ENCODE measurements around the gene CTRL.

Gene CTRL

DNA sequence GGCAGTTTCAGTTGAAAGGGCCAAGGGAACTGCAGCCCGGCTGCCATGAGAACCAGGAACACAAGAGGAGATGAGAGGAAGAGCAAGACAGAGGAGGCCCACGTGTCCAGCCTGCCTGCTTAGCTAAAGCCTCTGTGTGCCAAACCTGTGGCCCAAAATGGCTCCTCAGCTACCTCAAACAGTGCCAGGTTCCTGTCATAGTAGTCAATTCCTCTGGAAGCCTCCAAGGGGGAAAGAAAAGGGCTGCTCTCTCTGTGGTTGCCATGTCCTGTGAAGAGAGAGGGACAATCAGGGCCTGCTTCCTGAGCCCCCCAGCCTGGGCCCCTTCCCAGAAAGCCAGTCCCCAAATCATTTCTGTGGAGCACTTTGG lies 31.6 kb upstream of the CTRL start:
- no peak for DNase-seq (ENCODE audit: low read depth in 2 of 2)

GRCh38 chr16:67962135-67962534 lies 30.5 kb upstream of the CTRL start:
- DNase-seq (ENCODE audit: low read depth in 2 of 2): no peak

GRCh38 chr16:67961551-67961957 lies 29.9 kb upstream of the CTRL start:
- no peak for DNase-seq (ENCODE audit: low read depth in 2 of 2)

GRCh38 chr16:67959536-67960329 lies 28.1 kb upstream of the CTRL start:
- no peak for DNase-seq (ENCODE audit: low read depth in 2 of 2)

DNA sequence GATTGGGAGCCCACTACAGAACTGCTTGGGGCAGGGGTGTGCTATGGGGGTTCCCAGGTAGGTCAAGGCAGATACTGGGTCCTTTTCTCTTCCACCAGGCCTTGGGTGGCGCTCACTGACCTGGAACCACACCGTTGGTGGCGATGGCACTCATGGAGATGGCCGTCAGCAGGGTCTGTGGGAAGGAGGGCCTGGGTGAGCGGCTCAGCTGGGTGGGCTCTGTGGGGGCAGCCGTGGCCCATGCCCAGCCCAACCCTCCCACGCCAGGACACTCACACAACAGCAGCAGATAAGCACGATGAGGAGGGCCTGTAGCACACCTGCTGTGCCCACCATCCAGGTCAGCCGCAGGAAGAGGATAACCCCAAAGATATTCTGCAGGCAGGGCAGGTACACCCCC lies 26.0 kb upstream of the CTRL start:
- DNase-seq (ENCODE audit: low read depth in 2 of 2): no peak

DNA sequence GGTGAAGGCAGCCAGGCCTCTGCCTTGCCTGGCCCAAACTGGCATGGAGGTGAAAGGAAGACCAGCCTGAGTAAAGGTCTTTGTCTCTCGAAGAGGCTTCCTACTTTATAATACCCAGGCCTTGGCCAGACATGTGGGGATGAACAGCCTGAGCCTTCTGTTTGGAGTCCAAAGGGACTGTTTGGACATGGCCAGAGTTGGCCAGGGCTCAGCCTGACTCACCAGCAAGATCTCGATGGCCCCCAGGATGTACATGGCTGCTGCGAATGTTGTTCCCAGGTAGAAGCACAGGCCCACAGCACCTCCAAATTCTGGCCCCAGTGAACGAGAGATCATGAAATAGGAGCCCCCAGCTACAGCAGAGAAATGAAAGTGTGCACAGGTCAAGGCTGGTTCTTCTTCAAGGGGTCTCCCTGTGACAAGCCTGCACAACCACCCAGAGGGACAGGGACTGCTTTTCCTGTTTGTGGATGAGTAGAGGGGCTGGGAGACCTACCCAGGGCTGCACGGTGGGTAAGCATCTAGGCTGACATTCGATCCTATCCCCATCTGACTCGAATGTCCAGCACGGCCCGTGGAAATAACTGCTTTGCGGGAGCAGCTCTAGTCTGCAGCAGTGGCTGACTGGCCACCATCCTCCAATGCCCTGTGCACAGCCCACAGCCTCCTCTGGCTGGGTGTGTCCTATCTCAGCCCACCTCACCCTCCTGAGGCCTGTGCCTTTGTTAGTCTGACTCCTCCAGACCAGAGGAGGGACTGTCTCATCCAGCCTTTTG lies 22.9 kb upstream of the CTRL start:
- DNase-seq (ENCODE audit: low read depth in 2 of 2): no peak

DNA sequence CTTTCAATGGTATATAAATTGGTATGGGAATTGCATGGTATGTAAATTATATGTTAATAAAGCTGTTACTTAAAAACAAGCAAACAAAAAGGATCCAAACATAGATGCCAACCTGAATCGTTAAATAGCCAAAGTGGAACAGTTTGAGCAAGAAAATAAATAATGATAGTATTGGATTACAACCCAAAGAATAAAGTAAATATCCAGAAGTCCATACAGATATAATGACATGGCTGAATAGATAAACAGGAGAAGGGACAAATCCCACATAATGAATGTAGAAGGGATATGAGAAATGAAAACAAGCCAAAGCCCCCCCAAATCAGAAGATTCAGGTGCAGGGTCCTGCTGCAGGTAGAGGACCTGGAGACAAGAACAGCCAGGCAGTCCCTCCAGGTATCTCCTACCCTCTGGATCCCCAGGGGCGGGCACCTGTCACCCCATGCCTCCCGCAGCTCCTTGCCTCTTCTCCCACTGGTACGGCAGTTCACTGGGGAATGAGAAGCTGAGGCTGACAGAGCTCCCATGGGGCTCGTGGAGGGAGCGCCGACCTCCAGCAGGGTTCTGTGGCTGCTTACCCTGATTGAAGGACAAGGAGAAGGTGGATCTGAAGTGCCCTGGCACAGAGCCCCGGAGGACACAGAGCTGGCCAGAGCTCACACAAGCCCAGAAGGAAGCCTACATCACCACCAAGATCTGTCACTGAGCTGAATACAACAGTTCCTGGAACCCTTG lies 22.1 kb upstream of the CTRL start:
- no peak for DNase-seq (ENCODE audit: low read depth in 2 of 2)

DNA sequence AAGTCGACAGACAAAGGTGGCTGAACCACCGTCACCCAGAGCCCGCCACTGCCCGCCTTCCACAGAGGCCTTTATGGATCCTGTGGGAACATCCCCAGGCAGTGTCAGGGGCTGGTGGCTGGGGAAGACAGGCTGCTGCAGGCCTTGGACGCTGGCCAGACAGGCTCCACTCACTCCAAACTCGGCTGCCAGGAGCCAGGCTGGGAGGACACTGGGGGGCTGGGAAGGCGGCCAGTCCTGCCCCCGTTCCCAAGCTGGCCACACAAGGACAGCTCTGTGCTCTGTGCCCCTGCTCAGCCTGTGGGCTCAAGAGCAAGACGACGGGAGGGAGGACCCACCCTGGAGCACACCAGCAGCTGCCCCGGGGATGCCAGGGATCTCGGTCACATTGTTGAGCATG lies 19.8 kb upstream of the CTRL start:
- no peak for DNase-seq (ENCODE audit: low read depth in 2 of 2)

DNA sequence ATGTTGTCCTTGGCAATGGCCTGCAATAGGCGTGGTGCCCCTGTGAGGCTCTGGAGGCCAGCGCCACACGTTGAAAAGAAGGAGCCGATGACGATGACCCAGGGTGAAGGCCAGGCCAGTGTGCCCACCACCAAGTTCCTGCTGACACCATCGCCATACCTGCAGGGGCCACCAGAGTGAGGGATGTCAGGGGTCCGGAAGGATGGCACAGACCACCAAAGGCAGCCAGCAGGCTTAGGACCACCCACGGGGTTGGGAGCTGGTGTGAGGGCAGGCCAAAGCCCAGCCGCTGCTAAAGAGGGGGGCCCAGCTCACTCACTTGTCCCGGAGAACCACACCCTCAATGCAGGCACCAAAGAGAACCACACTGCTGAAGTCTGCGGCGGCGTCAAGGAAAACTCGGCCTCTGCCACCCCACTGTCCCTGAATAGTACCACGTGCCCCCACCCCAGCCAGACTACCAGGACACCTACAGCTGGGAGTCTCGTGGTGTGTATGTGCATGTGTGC lies 18.7 kb upstream of the CTRL start:
- DNase-seq (ENCODE audit: low read depth in 2 of 2): no peak

GRCh38 chr16:67949645-67950044 lies 18.0 kb upstream of the CTRL start:
- no peak for DNase-seq (ENCODE audit: low read depth in 2 of 2)

GRCh38 chr16:67948015-67948414 lies 16.4 kb upstream of the CTRL start:
- no peak for DNase-seq (ENCODE audit: low read depth in 2 of 2)

- no peak for DNase-seq (ENCODE audit: low read depth in 2 of 2)
Measured at GRCh38 chr16:67946966-67947558, 15.4 kb upstream of the CTRL start.

DNA sequence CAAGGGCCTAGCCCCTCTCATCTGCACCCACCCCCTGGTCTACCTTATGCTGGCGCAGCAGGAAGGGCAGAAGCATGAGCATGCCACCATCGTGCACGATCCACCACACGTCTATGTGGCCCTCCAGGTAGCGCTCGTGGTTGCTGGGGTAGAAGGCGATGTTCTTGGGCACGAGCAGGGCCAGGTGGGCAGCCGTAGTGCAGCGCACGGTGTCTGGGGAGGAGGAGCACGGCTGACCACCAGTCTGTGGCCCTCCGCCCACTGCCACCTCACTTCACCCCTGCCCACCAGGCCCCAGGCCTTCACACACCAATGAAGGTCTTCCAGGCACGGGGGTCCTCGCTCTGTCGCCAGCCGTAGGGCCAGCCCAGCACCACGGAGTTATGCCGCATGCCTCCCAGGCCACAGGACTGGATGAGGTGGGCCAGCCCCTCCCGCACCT lies 14.5 kb upstream of the CTRL start:
- no peak for DNase-seq (ENCODE audit: low read depth in 2 of 2)

DNA sequence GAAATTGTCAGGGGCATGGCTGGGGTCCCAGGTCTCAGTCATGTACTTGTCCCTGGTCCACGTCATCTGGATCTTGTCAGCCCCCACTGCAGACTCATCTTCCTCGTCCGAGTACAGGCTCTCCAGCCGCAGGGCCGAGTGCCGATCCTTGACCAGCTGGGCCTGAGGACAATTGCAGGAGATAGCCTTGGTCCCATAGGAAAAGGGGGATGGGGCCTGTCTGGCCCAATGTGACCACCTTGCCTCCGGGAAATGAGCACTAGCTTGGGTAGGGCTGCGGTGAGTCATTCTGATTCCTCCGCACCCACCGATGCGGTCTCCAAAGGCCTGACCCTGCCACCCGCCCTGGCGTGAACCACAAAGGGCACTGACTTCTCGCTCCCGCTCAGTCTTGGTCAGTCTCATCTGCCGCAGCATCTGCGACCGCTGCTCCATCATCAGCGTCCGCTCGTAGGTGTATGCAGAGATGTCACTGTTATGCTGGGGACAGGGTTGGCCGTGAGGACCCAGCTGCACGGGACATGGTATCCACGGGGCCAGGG lies 13.8 kb upstream of the CTRL start:
- DNase-seq (ENCODE audit: low read depth in 2 of 2): no peak

GRCh38 chr16:67944690-67945391 lies 13.2 kb upstream of the CTRL start:
- no peak for DNase-seq (ENCODE audit: low read depth in 2 of 2)

DNA sequence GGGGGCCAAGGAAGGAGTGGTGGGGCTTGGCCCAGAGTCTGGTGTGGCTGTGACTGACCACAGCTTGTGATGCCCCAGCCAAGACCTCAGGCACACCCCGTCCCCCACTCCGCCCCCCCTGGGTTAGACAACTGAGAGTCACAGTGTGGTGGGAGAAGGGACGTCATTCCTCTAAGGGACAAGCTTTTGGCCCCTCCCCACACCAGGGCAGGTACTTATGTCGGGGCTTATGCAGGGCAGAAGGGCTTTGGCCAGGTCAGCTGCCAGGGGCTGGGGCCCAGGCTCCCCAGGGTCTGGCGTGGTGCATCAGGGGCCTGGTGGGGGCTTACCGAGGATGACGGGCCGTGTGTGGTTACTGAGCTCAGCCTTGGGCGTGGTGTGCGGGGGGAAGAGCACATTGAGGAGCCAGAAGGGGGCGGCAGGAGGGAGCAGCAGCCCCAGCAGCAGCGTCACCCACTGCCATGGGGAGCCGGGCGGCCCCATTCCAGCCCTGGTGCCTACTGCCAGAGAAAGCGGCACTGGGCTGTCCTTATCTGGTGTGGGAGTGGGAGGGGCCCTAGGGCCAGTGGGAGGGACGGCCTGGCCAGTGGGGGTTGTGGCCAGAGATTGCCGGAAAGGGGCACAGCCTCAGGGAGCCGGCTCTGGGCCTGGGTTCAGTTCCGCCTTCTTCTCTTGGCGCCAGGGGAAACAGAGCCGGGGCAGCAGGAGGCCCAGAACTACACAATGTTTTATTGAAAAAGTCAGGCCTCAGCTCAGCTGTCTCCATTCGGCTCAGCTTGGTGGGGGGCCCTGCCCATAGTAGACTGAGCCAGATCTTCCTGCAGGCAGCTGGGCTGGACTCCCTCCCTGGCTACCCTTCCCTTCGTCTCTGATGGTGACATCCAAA lies 12.2 kb upstream of the CTRL start, which contains the start of gene LCAT:
Gene LCAT, minus strand, starts transcription at position 502 of the 886 bp plus-strand sequence. Its CDS starts 19 bp downstream, at position 483.
- DNase-seq (ENCODE audit: low read depth in 2 of 2): no peak

DNA sequence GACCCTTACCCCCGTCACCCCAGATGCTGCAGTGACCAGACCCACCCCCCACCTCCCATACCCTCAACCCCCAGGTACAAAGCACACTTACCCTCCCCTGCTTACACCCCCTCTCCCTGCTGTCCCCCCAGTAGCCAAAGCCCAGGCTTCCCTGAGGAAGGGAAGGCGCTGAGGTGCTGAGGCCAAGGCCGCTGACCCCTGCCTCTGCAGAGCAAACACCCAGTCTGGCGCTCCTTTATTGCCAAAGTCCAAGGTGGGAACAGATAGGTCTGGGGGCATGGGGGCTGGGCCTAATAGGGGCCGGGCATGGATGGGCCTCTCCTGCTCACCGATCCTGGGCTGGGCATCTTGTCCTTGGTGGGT lies 11.6 kb upstream of the CTRL start:
- DNase-seq (ENCODE audit: low read depth in 2 of 2): no peak

- DNase-seq (ENCODE audit: low read depth in 2 of 2): no peak
Measured at GRCh38 chr16:67942510-67943255, 11.0 kb upstream of the CTRL start.

- DNase-seq (ENCODE audit: low read depth in 2 of 2): no peak
Measured at GRCh38 chr16:67942200-67942509, 10.5 kb upstream of the CTRL start.
